ENCODE results near the gene GRIN2A. TPM values are rescaled to one million over a fixed set of nuclear protein-coding genes. Genes with fewer than 3 reads are reported as not detected.

GRIN2A gene
- total and polyA plus RNA-seq, 2 of the 8 experiments (the other 6 are each of a cell fraction or from before 2014, with no cell fraction given) = 0.18 to 1.8 TPM

DNA sequence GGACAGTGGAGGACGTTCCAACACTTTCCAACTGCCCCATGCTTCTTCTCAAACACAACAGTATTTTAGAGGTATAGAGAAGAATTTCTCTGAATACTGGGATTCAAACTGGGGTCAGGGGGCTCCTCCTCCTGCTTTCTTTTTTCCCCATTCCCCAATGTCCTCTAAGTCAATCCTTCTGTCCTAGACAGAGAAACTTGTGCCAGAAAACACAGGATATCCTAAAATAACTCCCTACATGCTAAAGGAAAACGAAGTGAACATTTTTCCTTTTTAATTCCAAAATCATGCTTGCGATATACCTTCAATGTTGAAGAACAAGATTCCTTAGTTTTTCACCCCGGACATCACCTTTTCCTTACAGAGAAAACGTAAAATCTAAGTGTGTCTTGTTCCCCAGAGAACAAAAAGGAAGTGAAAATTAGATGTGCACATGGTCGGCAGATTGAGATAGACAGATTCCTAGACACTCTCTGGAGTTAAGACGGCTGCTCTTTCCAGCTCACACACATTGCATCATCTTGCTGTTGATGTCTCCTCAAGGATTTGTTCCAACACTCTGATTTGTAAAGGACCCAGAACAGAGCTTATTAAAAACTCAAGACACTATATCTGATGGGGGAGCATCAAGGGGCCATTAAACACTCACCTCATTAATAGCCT lies 228.2 kb downstream of the GRIN2A start (continued):
- TF ChIP-seq, protein P1, sequence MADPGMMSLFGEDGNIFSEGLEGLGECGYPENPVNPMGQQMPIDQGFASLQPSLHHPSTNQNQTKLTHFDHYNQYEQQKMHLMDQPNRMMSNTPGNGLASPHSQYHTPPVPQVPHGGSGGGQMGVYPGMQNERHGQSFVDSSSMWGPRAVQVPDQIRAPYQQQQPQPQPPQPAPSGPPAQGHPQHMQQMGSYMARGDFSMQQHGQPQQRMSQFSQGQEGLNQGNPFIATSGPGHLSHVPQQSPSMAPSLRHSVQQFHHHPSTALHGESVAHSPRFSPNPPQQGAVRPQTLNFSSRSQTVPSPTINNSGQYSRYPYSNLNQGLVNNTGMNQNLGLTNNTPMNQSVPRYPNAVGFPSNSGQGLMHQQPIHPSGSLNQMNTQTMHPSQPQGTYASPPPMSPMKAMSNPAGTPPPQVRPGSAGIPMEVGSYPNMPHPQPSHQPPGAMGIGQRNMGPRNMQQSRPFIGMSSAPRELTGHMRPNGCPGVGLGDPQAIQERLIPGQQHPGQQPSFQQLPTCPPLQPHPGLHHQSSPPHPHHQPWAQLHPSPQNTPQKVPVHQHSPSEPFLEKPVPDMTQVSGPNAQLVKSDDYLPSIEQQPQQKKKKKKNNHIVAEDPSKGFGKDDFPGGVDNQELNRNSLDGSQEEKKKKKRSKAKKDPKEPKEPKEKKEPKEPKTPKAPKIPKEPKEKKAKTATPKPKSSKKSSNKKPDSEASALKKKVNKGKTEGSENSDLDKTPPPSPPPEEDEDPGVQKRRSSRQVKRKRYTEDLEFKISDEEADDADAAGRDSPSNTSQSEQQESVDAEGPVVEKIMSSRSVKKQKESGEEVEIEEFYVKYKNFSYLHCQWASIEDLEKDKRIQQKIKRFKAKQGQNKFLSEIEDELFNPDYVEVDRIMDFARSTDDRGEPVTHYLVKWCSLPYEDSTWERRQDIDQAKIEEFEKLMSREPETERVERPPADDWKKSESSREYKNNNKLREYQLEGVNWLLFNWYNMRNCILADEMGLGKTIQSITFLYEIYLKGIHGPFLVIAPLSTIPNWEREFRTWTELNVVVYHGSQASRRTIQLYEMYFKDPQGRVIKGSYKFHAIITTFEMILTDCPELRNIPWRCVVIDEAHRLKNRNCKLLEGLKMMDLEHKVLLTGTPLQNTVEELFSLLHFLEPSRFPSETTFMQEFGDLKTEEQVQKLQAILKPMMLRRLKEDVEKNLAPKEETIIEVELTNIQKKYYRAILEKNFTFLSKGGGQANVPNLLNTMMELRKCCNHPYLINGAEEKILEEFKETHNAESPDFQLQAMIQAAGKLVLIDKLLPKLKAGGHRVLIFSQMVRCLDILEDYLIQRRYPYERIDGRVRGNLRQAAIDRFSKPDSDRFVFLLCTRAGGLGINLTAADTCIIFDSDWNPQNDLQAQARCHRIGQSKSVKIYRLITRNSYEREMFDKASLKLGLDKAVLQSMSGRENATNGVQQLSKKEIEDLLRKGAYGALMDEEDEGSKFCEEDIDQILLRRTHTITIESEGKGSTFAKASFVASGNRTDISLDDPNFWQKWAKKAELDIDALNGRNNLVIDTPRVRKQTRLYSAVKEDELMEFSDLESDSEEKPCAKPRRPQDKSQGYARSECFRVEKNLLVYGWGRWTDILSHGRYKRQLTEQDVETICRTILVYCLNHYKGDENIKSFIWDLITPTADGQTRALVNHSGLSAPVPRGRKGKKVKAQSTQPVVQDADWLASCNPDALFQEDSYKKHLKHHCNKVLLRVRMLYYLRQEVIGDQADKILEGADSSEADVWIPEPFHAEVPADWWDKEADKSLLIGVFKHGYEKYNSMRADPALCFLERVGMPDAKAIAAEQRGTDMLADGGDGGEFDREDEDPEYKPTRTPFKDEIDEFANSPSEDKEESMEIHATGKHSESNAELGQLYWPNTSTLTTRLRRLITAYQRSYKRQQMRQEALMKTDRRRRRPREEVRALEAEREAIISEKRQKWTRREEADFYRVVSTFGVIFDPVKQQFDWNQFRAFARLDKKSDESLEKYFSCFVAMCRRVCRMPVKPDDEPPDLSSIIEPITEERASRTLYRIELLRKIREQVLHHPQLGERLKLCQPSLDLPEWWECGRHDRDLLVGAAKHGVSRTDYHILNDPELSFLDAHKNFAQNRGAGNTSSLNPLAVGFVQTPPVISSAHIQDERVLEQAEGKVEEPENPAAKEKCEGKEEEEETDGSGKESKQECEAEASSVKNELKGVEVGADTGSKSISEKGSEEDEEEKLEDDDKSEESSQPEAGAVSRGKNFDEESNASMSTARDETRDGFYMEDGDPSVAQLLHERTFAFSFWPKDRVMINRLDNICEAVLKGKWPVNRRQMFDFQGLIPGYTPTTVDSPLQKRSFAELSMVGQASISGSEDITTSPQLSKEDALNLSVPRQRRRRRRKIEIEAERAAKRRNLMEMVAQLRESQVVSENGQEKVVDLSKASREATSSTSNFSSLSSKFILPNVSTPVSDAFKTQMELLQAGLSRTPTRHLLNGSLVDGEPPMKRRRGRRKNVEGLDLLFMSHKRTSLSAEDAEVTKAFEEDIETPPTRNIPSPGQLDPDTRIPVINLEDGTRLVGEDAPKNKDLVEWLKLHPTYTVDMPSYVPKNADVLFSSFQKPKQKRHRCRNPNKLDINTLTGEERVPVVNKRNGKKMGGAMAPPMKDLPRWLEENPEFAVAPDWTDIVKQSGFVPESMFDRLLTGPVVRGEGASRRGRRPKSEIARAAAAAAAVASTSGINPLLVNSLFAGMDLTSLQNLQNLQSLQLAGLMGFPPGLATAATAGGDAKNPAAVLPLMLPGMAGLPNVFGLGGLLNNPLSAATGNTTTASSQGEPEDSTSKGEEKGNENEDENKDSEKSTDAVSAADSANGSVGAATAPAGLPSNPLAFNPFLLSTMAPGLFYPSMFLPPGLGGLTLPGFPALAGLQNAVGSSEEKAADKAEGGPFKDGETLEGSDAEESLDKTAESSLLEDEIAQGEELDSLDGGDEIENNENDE (IDR thresholded peaks at IDR 0.05; ENCODE audit: insufficient replicate concordance, low read length) = no peak
- TF ChIP-seq, protein P2, sequence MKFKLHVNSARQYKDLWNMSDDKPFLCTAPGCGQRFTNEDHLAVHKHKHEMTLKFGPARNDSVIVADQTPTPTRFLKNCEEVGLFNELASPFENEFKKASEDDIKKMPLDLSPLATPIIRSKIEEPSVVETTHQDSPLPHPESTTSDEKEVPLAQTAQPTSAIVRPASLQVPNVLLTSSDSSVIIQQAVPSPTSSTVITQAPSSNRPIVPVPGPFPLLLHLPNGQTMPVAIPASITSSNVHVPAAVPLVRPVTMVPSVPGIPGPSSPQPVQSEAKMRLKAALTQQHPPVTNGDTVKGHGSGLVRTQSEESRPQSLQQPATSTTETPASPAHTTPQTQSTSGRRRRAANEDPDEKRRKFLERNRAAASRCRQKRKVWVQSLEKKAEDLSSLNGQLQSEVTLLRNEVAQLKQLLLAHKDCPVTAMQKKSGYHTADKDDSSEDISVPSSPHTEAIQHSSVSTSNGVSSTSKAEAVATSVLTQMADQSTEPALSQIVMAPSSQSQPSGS (IDR thresholded peaks at IDR 0.05; ENCODE audit: low read length) = no peak
- TF ChIP-seq SIN3A (conservative IDR thresholded peaks at IDR 0.05 in 1 of 2, IDR thresholded peaks at IDR 0.05 in 1 of 2; ENCODE audit: low read depth in 1 of 2, low read length in 2 of 2) (no peak), SIRT6 (IDR thresholded peaks at IDR 0.05; ENCODE audit: low read length) (no peak), CHD2 (IDR thresholded peaks at IDR 0.05; ENCODE audit: low read length) (no peak), POLR2AphosphoS5 (IDR thresholded peaks at IDR 0.05; ENCODE audit: low read depth, low read length) (no peak), SUZ12 (IDR thresholded peaks at IDR 0.05; ENCODE audit: low read length) (no peak)
